Endothelial cell of umbilical vein (primary cell): ENCODE measurements around the gene RALBP1. TPM values are rescaled to one million over a fixed set of nuclear protein-coding genes. Genes with fewer than 3 reads are reported as not detected.

Experiments
- BruUV-seq: library from RNA; stranded (reverse); fragments of 400-500 nt; replicated peaks from 2 replicates; lab custom pipeline; 2021; lab: Mats Ljungman, UMichigan
- CTCF ChIA-PET: fragments of 300-600, 350-600 bp; sonication (Branson Sonifier 250); formaldehyde crosslinking; loops from one replicate; lab custom pipeline; 2021; ENCODE audit warnings: antibody characterized with exemption, inconsistent platforms; lab: Charles Lee
- POLR2A ChIA-PET: fragments of 300-600, 350-600 bp; sonication (Branson Sonifier 250); formaldehyde crosslinking; loops from one replicate; lab custom pipeline; 2021; ENCODE audit warnings: antibody characterized with exemption, inconsistent platforms; lab: Charles Lee
- DNase-seq: peaks from one replicate; pipeline ENCODE4 v3.0.0-alpha.2; 2011; ENCODE audit warnings: low read depth, low spot score
- FAIRE-seq: peaks from 2 replicates; lab custom pipeline; 2011; peaks lifted over from hg19 to GRCh38; lab: Jason Lieb, UNC
- H2AFZ ChIP-seq: 2 replicates; pipeline ENCODE4 v1.6.0; 2012; ENCODE audit warnings: low read depth, low read length, control low read depth, inconsistent platforms
- H3K27ac ChIP-seq: 2 replicates; pipeline ENCODE4 v1.5.1; 2011; ENCODE audit warnings: low read depth, mild to moderate bottlenecking, control low read depth, low read length, moderate library complexity; ENCODE audit not compliant: insufficient read depth
- H3K27me3 ChIP-seq, 2 experiments: 2 replicates each; pipeline versions ENCODE4 v1.6.0 to v1.6.1; 2011; ENCODE audit warnings: low read length in 2 of 2, mixed read lengths in 1 of 2; ENCODE audit not compliant: control insufficient read depth in 2 of 2, insufficient read depth in 2 of 2
- H3K36me3 ChIP-seq, 2 experiments: 2 replicates in 1 of 2; 3 replicates in 1 of 2; pipeline ENCODE4 v1.5.1; 2011; ENCODE audit warnings: low read length in 2 of 2, mild to moderate bottlenecking in 1 of 2, moderate library complexity in 1 of 2; ENCODE audit not compliant: control insufficient read depth in 2 of 2, insufficient read depth in 2 of 2; ENCODE audit errors: extremely low read depth in 1 of 2
- H3K4me1 ChIP-seq: 3 replicates; pipeline ENCODE4 v1.5.1; 2011; ENCODE audit warnings: mild to moderate bottlenecking, low read length; ENCODE audit not compliant: control insufficient read depth, insufficient read depth; ENCODE audit errors: extremely low read depth
- H3K4me2 ChIP-seq: 2 replicates; pipeline ENCODE4 v1.6.1; 2011; ENCODE audit warnings: low read length, control low read depth, mixed read lengths; ENCODE audit not compliant: insufficient read depth
- H3K4me3 ChIP-seq, 3 experiments: fragments of 200-600 bp in 1 of 3; sonication (generic), shearing (Covaris generic) in 1 of 3; replicated peaks in 1 of 3; 2 replicates each; pipeline ENCODE4 v1.5.1; 2011 to 2016; ENCODE audit warnings: control low read depth in 3 of 3, low read length in 3 of 3, mild to moderate bottlenecking in 2 of 3, inconsistent platforms in 1 of 3, low read depth in 1 of 3, moderate library complexity in 1 of 3; ENCODE audit not compliant: insufficient read depth in 1 of 3
- H3K79me2 ChIP-seq: 2 replicates; pipeline ENCODE4 v1.6.0; 2012; ENCODE audit warnings: low read length, inconsistent platforms; ENCODE audit not compliant: control insufficient read depth, insufficient read depth
- H3K9ac ChIP-seq: replicated peaks from 2 replicates; pipeline ENCODE3; 2011; ENCODE audit warnings: low read length, control low read depth; ENCODE audit not compliant: insufficient read depth; ENCODE audit errors: extremely low read depth
- H3K9me1 ChIP-seq: replicated peaks from 3 replicates; pipeline ENCODE4 v1.6.0; 2011; ENCODE audit warnings: mild to moderate bottlenecking, low read length; ENCODE audit not compliant: control insufficient read depth, insufficient read depth; ENCODE audit errors: extremely low read depth
- H3K9me3 ChIP-seq: replicated peaks from 2 replicates; pipeline ENCODE4 v1.5.1; 2012; ENCODE audit warnings: low read length, inconsistent platforms; ENCODE audit not compliant: control insufficient read depth, insufficient read depth
- H4K20me1 ChIP-seq: replicated peaks from 2 replicates; pipeline ENCODE3; 2011; ENCODE audit warnings: mild to moderate bottlenecking, low read length; ENCODE audit not compliant: control insufficient read depth, insufficient read depth; ENCODE audit errors: extremely low read depth
- EZH2 ChIP-seq: IDR thresholded peaks from 2 replicates; pipeline ENCODE4 v1.6.1; 2012; ENCODE audit warnings: borderline replicate concordance, low read depth, mild to moderate bottlenecking, moderate library complexity, low read length, inconsistent platforms; ENCODE audit not compliant: severe bottlenecking
- FOS ChIP-seq: IDR thresholded peaks from 2 replicates; pipeline ENCODE4 v1.6.1; 2011; ENCODE audit warnings: mild to moderate bottlenecking, low read length, moderate library complexity, borderline replicate concordance; ENCODE audit not compliant: insufficient read depth
- GATA2 ChIP-seq: IDR thresholded peaks from 2 replicates; pipeline ENCODE4 v1.7.0; 2011; ENCODE audit warnings: low read depth, mild to moderate bottlenecking, moderate library complexity, mixed read lengths, low read length; ENCODE audit not compliant: insufficient read length, insufficient read depth
- JUN ChIP-seq: IDR thresholded peaks from 2 replicates; pipeline ENCODE4 v1.6.1; 2011; ENCODE audit warnings: borderline replicate concordance, low read depth; ENCODE audit not compliant: insufficient read length, insufficient read depth
- MAX ChIP-seq: IDR thresholded peaks from 2 replicates; pipeline ENCODE4 v1.6.1; 2011; ENCODE audit not compliant: insufficient read depth, insufficient read length
- MYC ChIP-seq: IDR thresholded peaks from one replicate; pipeline ENCODE4 v1.6.1; 2011; ENCODE audit warnings: mild to moderate bottlenecking, low read depth, low read length
- POLR2A ChIP-seq: IDR thresholded peaks from 2 replicates; pipeline ENCODE4 v1.6.1; 2012; ENCODE audit warnings: low read depth, mild to moderate bottlenecking, control low read depth, low read length
- POLR2AphosphoS5 ChIP-seq: IDR thresholded peaks from 2 replicates; pipeline ENCODE4 v1.6.1; 2012; ENCODE audit warnings: low read depth, mild to moderate bottlenecking, control low read depth, low read length, moderate library complexity; ENCODE audit not compliant: insufficient read depth
- dilution Hi-C: fragments of 300-500 bp; cut with MboI; formaldehyde crosslinking; loops from one replicate; pipeline ENCODE4 v1.15.0; 2019; ENCODE audit warnings: low sequenced_read_pairs; ENCODE audit not compliant: extremely low pct_ligation_motif_present
- intact Hi-C: fragments of 100-400 bp; cut with micrococcal nuclease; formaldehyde crosslinking; loops from one replicate; pipeline ENCODE4 v1.10.0; 2022
- polyA plus RNA-seq, 4 experiments: library from polyadenylated mRNA; depleted of rRNA in 3 of 4; stranded (reverse) in 3 of 4; unstranded in 1 of 4; fragments of >200 nt; gene quantifications; 2 replicates each; pipeline versions ENCODE4 v1.2.1 to v1.2.3, GENCODE V29; 2011 to 2012; ENCODE audit warnings: missing spikeins in 1 of 4
- total RNA-seq: library from RNA; stranded (reverse); gene quantifications from 2 replicates; pipeline ENCODE4 v1.2.3, GENCODE V29; 2021
- TF ChIP-seq, protein P1 (sequence below), 2 donors: IDR thresholded peaks; 1 replicate in 1 of 2; 2 replicates in 1 of 2; pipeline ENCODE4 v1.5.1; 2011; ENCODE audit warnings: low read length in 2 of 2, mild to moderate bottlenecking in 2 of 2, moderate library complexity in 2 of 2, control low read depth in 1 of 2, inconsistent platforms in 1 of 2, low read depth in 1 of 2; ENCODE audit not compliant: insufficient read depth in 1 of 2; ENCODE audit errors: extremely low read depth in 1 of 2

The RALBP1 gene
- total and polyA plus RNA-seq, 2 donors (not counting 3 experiments of a cell fraction or from before 2014, with no cell fraction given), result 55.8 to 68.4 TPM

DNA sequence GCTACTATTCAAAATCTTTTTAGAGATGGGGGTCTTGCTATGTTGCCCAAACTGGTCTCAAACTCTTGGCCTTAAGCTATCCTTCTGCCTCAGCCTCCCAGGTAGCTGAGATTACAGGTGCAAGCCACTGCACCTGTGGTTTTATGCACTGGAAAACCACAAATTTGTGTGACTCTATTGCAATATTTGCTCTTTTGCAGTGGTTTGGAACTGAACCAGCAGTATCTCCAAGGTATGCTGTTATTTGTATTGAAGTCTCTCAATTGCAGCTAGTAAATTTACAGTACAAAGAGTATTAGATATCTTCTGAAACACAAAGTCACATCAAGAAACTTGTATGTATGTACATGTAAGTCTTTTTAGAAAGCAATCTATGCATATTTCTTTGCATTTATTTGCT is 92.9 kb downstream of the RALBP1 start:
- POLR2A ChIA-PET, result no interaction called here
- dilution Hi-C loops, result no loop called here
- H3K36me3 ChIP-seq, result peaks cover 17% of the 10 kb centered on the region in 2 experiments

More for the DNA sequence above, 92.9 kb downstream of the RALBP1 start:
- Histone ChIP-seq H3K9me3 (no peaks in the 10 kb centered on the region), H3K9me1 (no peaks in the 10 kb centered on the region), H3K27me3 (no peaks in the 10 kb centered on the region), H3K79me2 (peaks cover 25% of the 10 kb centered on the region), H2AFZ (no peak overlapping the region), H3K27ac (no peak overlapping the region), H3K4me2 (no peak overlapping the region), H3K4me3 (no peak overlapping the region), H3K4me1 (peaks cover 23% of the 10 kb centered on the region), H3K9ac (no peak overlapping the region), H4K20me1 (peaks cover 3% of the 10 kb centered on the region)
- intact Hi-C loops, result no loop called here
- BruUV-seq, result no TSS peak
- no peak for FAIRE-seq
- DNase-seq, result no peak
- CTCF ChIA-PET, result interaction anchor here (1.7 kb wide), 1 partner anchor 382 kb away, joined by 3 read pairs; no protein-coding TSS in a partner anchor
- TF ChIP-seq MYC, result no peak
- no peak for TF ChIP-seq JUN
- TF ChIP-seq GATA2, result no peak
- TF ChIP-seq MAX, result no peak
- no peak for TF ChIP-seq POLR2AphosphoS5
- TF ChIP-seq, protein P1, sequence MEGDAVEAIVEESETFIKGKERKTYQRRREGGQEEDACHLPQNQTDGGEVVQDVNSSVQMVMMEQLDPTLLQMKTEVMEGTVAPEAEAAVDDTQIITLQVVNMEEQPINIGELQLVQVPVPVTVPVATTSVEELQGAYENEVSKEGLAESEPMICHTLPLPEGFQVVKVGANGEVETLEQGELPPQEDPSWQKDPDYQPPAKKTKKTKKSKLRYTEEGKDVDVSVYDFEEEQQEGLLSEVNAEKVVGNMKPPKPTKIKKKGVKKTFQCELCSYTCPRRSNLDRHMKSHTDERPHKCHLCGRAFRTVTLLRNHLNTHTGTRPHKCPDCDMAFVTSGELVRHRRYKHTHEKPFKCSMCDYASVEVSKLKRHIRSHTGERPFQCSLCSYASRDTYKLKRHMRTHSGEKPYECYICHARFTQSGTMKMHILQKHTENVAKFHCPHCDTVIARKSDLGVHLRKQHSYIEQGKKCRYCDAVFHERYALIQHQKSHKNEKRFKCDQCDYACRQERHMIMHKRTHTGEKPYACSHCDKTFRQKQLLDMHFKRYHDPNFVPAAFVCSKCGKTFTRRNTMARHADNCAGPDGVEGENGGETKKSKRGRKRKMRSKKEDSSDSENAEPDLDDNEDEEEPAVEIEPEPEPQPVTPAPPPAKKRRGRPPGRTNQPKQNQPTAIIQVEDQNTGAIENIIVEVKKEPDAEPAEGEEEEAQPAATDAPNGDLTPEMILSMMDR (IDR thresholded peaks at IDR 0.05; ENCODE audit: extremely low read depth in 1 of 2, insufficient read depth in 1 of 2, low read depth in 1 of 2, low read length in 2 of 2), result no peak
- TF ChIP-seq POLR2A, result no peak
- no peak for TF ChIP-seq EZH2
- TF ChIP-seq FOS, result no peak
